Endothelial cell of umbilical vein (primary cell): ENCODE data around the gene NR3C2. TPM values are rescaled to one million over a fixed set of nuclear protein-coding genes. Genes with fewer than 3 reads are reported as not detected.

ENCODE experiments used
- BruUV-seq: library from RNA; stranded (reverse); fragments of 400-500 nt; replicated peaks from 2 replicates; lab custom pipeline; 2021; lab: Mats Ljungman, UMichigan
- CTCF ChIA-PET: fragments of 300-600, 350-600 bp; sonication (Branson Sonifier 250); formaldehyde crosslinking; loops from one replicate; lab custom pipeline; 2021; ENCODE audit warnings: antibody characterized with exemption, inconsistent platforms; lab: Charles Lee
- POLR2A ChIA-PET: fragments of 300-600, 350-600 bp; sonication (Branson Sonifier 250); formaldehyde crosslinking; loops from one replicate; lab custom pipeline; 2021; ENCODE audit warnings: antibody characterized with exemption, inconsistent platforms; lab: Charles Lee
- DNase-seq: peaks from one replicate; pipeline ENCODE4 v3.0.0-alpha.2; 2011; ENCODE audit warnings: low read depth, low spot score
- FAIRE-seq: peaks from 2 replicates; lab custom pipeline; 2011; peaks lifted over from hg19 to GRCh38; lab: Jason Lieb, UNC
- H2AFZ ChIP-seq: 2 replicates; pipeline ENCODE4 v1.6.0; 2012; ENCODE audit warnings: low read depth, low read length, control low read depth, inconsistent platforms
- H3K27ac ChIP-seq: 2 replicates; pipeline ENCODE4 v1.5.1; 2011; ENCODE audit warnings: low read depth, mild to moderate bottlenecking, control low read depth, low read length, moderate library complexity; ENCODE audit not compliant: insufficient read depth
- H3K27me3 ChIP-seq, 2 experiments: 2 replicates each; pipeline versions ENCODE4 v1.6.0 to v1.6.1; 2011; ENCODE audit warnings: low read length in 2 of 2, mixed read lengths in 1 of 2; ENCODE audit not compliant: control insufficient read depth in 2 of 2, insufficient read depth in 2 of 2
- H3K36me3 ChIP-seq, 2 experiments: 2 replicates in 1 of 2; 3 replicates in 1 of 2; pipeline ENCODE4 v1.5.1; 2011; ENCODE audit warnings: low read length in 2 of 2, mild to moderate bottlenecking in 1 of 2, moderate library complexity in 1 of 2; ENCODE audit not compliant: control insufficient read depth in 2 of 2, insufficient read depth in 2 of 2; ENCODE audit errors: extremely low read depth in 1 of 2
- H3K4me1 ChIP-seq: 3 replicates; pipeline ENCODE4 v1.5.1; 2011; ENCODE audit warnings: mild to moderate bottlenecking, low read length; ENCODE audit not compliant: control insufficient read depth, insufficient read depth; ENCODE audit errors: extremely low read depth
- H3K4me2 ChIP-seq: 2 replicates; pipeline ENCODE4 v1.6.1; 2011; ENCODE audit warnings: low read length, control low read depth, mixed read lengths; ENCODE audit not compliant: insufficient read depth
- H3K4me3 ChIP-seq, 3 experiments: fragments of 200-600 bp in 1 of 3; sonication (generic), shearing (Covaris generic) in 1 of 3; replicated peaks in 1 of 3; 2 replicates each; pipeline ENCODE4 v1.5.1; 2011 to 2016; ENCODE audit warnings: control low read depth in 3 of 3, low read length in 3 of 3, mild to moderate bottlenecking in 2 of 3, inconsistent platforms in 1 of 3, low read depth in 1 of 3, moderate library complexity in 1 of 3; ENCODE audit not compliant: insufficient read depth in 1 of 3
- H3K79me2 ChIP-seq: 2 replicates; pipeline ENCODE4 v1.6.0; 2012; ENCODE audit warnings: low read length, inconsistent platforms; ENCODE audit not compliant: control insufficient read depth, insufficient read depth
- H3K9ac ChIP-seq: replicated peaks from 2 replicates; pipeline ENCODE3; 2011; ENCODE audit warnings: low read length, control low read depth; ENCODE audit not compliant: insufficient read depth; ENCODE audit errors: extremely low read depth
- H3K9me1 ChIP-seq: replicated peaks from 3 replicates; pipeline ENCODE4 v1.6.0; 2011; ENCODE audit warnings: mild to moderate bottlenecking, low read length; ENCODE audit not compliant: control insufficient read depth, insufficient read depth; ENCODE audit errors: extremely low read depth
- H3K9me3 ChIP-seq: replicated peaks from 2 replicates; pipeline ENCODE4 v1.5.1; 2012; ENCODE audit warnings: low read length, inconsistent platforms; ENCODE audit not compliant: control insufficient read depth, insufficient read depth
- H4K20me1 ChIP-seq: replicated peaks from 2 replicates; pipeline ENCODE3; 2011; ENCODE audit warnings: mild to moderate bottlenecking, low read length; ENCODE audit not compliant: control insufficient read depth, insufficient read depth; ENCODE audit errors: extremely low read depth
- EZH2 ChIP-seq: IDR thresholded peaks from 2 replicates; pipeline ENCODE4 v1.6.1; 2012; ENCODE audit warnings: borderline replicate concordance, low read depth, mild to moderate bottlenecking, moderate library complexity, low read length, inconsistent platforms; ENCODE audit not compliant: severe bottlenecking
- FOS ChIP-seq: IDR thresholded peaks from 2 replicates; pipeline ENCODE4 v1.6.1; 2011; ENCODE audit warnings: mild to moderate bottlenecking, low read length, moderate library complexity, borderline replicate concordance; ENCODE audit not compliant: insufficient read depth
- GATA2 ChIP-seq: IDR thresholded peaks from 2 replicates; pipeline ENCODE4 v1.7.0; 2011; ENCODE audit warnings: low read depth, mild to moderate bottlenecking, moderate library complexity, mixed read lengths, low read length; ENCODE audit not compliant: insufficient read length, insufficient read depth
- JUN ChIP-seq: IDR thresholded peaks from 2 replicates; pipeline ENCODE4 v1.6.1; 2011; ENCODE audit warnings: borderline replicate concordance, low read depth; ENCODE audit not compliant: insufficient read length, insufficient read depth
- MYC ChIP-seq: IDR thresholded peaks from one replicate; pipeline ENCODE4 v1.6.1; 2011; ENCODE audit warnings: mild to moderate bottlenecking, low read depth, low read length
- POLR2A ChIP-seq: IDR thresholded peaks from 2 replicates; pipeline ENCODE4 v1.6.1; 2012; ENCODE audit warnings: low read depth, mild to moderate bottlenecking, control low read depth, low read length
- POLR2AphosphoS5 ChIP-seq: IDR thresholded peaks from 2 replicates; pipeline ENCODE4 v1.6.1; 2012; ENCODE audit warnings: low read depth, mild to moderate bottlenecking, control low read depth, low read length, moderate library complexity; ENCODE audit not compliant: insufficient read depth
- dilution Hi-C: fragments of 300-500 bp; cut with MboI; formaldehyde crosslinking; loops from one replicate; pipeline ENCODE4 v1.15.0; 2019; ENCODE audit warnings: low sequenced_read_pairs; ENCODE audit not compliant: extremely low pct_ligation_motif_present
- intact Hi-C: fragments of 100-400 bp; cut with micrococcal nuclease; formaldehyde crosslinking; loops from one replicate; pipeline ENCODE4 v1.10.0; 2022
- polyA plus RNA-seq, 4 experiments: library from polyadenylated mRNA; depleted of rRNA in 3 of 4; stranded (reverse) in 3 of 4; unstranded in 1 of 4; fragments of >200 nt; gene quantifications; 2 replicates each; pipeline versions ENCODE4 v1.2.1 to v1.2.3, GENCODE V29; 2011 to 2012; ENCODE audit warnings: missing spikeins in 1 of 4
- total RNA-seq: library from RNA; stranded (reverse); gene quantifications from 2 replicates; pipeline ENCODE4 v1.2.3, GENCODE V29; 2021
- TF ChIP-seq, protein P1 (sequence below): IDR thresholded peaks from 2 replicates; pipeline ENCODE4 v1.6.1; 2011; ENCODE audit not compliant: insufficient read depth, insufficient read length
- TF ChIP-seq, protein P2 (sequence below), 2 donors: IDR thresholded peaks; 1 replicate in 1 of 2; 2 replicates in 1 of 2; pipeline ENCODE4 v1.5.1; 2011; ENCODE audit warnings: low read length in 2 of 2, mild to moderate bottlenecking in 2 of 2, moderate library complexity in 2 of 2, control low read depth in 1 of 2, inconsistent platforms in 1 of 2, low read depth in 1 of 2; ENCODE audit not compliant: insufficient read depth in 1 of 2; ENCODE audit errors: extremely low read depth in 1 of 2

NR3C2 gene
- total and polyA plus RNA-seq, 2 donors (not counting 3 experiments of a cell fraction or from before 2014, with no cell fraction given) = 4.8 to 16.4 TPM

DNA sequence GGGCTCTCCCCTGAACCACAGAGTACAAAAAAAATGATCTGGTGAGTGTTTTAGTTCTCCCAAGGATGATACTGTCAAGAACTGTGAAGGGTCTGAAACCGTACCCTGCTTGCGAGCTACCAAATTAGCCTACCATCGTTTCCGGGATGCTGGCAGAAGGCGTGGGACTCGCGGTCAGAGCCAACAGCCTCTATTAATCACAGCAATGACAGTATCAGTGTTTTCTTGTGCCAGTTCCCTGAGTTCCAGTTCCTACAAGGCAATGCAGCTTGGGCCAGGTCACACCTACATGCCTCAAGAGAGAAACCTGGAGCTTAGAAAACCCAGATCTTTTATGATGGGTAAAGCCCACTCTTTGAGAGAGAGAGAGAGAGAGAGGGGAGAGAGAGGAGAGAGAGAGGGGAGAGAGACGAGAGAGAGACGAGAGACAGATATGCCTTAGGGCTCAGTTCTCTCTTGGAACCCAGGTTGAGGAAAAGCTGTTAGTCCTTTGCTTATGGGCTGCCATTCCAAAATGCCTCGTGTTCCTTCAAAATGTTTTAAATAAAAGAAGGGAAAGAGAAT is 382.5 kb downstream of the NR3C2 start:
- Histone ChIP-seq H3K36me3 (peaks cover 0 to 2% of the 10 kb centered on the region in 2 experiments), H3K9me3 (no peaks in the 10 kb centered on the region), H3K27ac (no peak overlapping the region), H3K4me1 (no peaks in the 10 kb centered on the region), H3K9ac (no peak overlapping the region), H3K79me2 (no peaks in the 10 kb centered on the region), H3K4me2 (no peak overlapping the region), H2AFZ (no peak overlapping the region), H3K4me3 (no peak overlapping the region), H3K9me1 (no peaks in the 10 kb centered on the region), H3K27me3 (no peaks in the 10 kb centered on the region), H4K20me1 (no peaks in the 10 kb centered on the region)
- CTCF ChIA-PET = interaction anchor here (0.6 to 0.9 kb wide), 3 partner anchors 9 to 43 kb away, joined by 3 to 4 read pairs (median 3); no protein-coding TSS in a partner anchor
- dilution Hi-C loops (no loop called here), intact Hi-C loops (loop anchor here (5.0 kb wide), 1 partner anchor 383 kb away; the partner anchor contains the start of gene NR3C2)
- TF ChIP-seq POLR2A (no peak), GATA2 (no peak), FOS (no peak), MYC (no peak), EZH2 (no peak), JUN (no peak), POLR2AphosphoS5 (no peak)
- TF ChIP-seq, protein P1, sequence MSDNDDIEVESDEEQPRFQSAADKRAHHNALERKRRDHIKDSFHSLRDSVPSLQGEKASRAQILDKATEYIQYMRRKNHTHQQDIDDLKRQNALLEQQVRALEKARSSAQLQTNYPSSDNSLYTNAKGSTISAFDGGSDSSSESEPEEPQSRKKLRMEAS = no peak
- TF ChIP-seq, protein P2, sequence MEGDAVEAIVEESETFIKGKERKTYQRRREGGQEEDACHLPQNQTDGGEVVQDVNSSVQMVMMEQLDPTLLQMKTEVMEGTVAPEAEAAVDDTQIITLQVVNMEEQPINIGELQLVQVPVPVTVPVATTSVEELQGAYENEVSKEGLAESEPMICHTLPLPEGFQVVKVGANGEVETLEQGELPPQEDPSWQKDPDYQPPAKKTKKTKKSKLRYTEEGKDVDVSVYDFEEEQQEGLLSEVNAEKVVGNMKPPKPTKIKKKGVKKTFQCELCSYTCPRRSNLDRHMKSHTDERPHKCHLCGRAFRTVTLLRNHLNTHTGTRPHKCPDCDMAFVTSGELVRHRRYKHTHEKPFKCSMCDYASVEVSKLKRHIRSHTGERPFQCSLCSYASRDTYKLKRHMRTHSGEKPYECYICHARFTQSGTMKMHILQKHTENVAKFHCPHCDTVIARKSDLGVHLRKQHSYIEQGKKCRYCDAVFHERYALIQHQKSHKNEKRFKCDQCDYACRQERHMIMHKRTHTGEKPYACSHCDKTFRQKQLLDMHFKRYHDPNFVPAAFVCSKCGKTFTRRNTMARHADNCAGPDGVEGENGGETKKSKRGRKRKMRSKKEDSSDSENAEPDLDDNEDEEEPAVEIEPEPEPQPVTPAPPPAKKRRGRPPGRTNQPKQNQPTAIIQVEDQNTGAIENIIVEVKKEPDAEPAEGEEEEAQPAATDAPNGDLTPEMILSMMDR (IDR thresholded peaks at IDR 0.05; ENCODE audit: extremely low read depth in 1 of 2, insufficient read depth in 1 of 2, low read depth in 1 of 2, low read length in 2 of 2) = no peak
- FAIRE-seq = no peak
- no peak for DNase-seq
- POLR2A ChIA-PET = no interaction called here
- no TSS peak for BruUV-seq
